HFF-Myc (cell line): ENCODE measurements around the gene MSLN.

ENCODE experiments used
- DNase-seq: peaks from one replicate; pipeline ENCODE4 v3.0.0-alpha.2; 2011; ENCODE audit warnings: low read depth; ENCODE audit errors: extremely low read depth
- H3K4me3 ChIP-seq: replicated peaks from 2 replicates; pipeline ENCODE4 v1.5.1; 2011; ENCODE audit warnings: low read depth, mild to moderate bottlenecking, control low read depth, low read length
- CTCF ChIP-seq: IDR thresholded peaks from 2 replicates; pipeline ENCODE4 v1.5.1; 2012; ENCODE audit warnings: mild to moderate bottlenecking, low read depth, low read length, control low read depth; ENCODE audit errors: missing control alignments

The MSLN gene

DNA sequence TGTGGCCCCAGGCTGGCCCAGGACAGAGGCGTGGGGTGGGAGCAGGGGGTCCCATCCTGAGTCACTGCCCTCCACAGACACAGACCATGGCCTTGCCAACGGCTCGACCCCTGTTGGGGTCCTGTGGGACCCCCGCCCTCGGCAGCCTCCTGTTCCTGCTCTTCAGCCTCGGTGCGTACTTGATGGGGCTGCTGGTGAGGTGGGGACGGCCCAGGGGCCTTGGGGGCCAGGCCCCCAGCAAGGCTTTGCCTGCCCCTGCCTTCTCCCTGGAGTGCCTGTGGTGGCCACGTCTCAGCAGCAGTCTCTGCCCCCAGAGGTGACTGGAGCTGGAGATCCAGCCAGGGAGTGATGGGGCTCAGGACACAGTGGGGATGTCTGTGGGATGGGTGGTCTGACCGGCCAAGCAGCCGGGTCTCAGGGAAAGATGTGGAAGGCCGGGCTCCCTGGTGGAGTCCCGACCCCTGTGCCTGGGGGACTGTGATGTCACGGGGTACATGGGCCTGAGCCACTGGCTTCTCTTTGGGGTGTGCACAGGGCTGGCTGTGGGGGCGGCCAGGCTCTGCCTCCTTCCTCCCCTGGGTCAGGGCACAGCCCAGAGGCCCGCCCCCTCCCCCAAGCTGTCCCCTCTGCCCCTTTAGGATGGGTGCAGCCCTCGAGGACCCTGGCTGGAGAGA is 2.2 kb downstream of the MSLN start:
- TF ChIP-seq CTCF, result no peak
- no peak overlapping the region for H3K4me3 ChIP-seq
- DNase-seq, result no peak

- no peak overlapping the region for H3K4me3 ChIP-seq
- TF ChIP-seq CTCF, result no peak
- no peak for DNase-seq
These were observed 3.0 kb downstream of the MSLN start for GRCh38 chr16:763369-764183.

DNA sequence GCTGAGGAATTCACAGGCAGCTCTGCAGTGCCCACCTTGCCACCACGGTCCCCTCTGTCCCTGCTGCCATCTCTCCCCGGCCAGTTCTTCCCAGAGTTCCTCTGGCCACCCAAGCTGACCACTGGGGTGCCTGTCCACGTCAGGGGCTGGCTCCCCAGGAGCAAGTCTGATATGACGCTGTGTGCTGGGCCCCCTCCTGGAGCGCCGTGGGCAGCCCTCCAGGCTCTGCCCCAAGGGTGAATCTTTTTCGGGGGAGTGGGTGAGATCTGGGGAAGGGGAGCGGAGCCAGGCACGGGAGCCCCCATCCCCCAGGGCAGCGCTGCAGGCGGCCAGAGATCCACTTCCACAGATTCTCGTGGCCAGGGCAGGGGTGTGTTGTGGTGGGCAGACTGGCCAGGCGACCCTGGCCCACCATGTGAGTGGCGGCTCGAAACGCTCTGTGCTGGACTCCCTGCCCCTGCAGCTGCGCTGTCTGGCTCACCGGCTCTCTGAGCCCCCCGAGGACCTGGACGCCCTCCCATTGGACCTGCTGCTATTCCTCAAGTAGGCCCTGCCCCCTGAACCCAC is 3.7 kb downstream of the MSLN start:
- no peak for DNase-seq
- TF ChIP-seq CTCF, result no peak
- H3K4me3 ChIP-seq, result no peak overlapping the region

DNA sequence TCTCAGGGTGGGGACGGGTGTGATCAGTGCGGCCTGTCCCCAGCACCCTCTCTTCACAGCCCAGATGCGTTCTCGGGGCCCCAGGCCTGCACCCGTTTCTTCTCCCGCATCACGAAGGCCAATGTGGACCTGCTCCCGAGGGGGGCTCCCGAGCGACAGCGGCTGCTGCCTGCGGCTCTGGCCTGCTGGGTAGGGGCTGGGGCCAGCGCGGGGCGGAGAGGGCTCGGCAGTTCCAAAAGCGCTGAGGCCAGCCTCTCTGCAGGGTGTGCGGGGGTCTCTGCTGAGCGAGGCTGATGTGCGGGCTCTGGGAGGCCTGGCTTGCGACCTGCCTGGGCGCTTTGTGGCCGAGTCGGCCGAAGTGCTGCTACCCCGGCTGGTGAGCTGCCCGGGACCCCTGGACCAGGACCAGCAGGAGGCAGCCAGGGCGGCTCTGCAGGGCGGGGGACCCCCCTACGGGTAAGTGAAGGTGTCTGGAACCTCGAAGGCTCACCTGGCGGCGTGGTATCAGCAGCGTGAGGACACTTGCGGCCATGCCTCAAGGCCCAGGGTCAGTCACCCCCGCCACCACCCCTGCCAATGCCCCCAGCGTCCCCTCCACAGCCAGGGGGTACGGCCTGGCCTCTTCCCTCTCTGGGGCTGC is 4.4 kb downstream of the MSLN start:
- no peak for TF ChIP-seq CTCF
- no peak overlapping the region for H3K4me3 ChIP-seq
- no peak for DNase-seq

DNA sequence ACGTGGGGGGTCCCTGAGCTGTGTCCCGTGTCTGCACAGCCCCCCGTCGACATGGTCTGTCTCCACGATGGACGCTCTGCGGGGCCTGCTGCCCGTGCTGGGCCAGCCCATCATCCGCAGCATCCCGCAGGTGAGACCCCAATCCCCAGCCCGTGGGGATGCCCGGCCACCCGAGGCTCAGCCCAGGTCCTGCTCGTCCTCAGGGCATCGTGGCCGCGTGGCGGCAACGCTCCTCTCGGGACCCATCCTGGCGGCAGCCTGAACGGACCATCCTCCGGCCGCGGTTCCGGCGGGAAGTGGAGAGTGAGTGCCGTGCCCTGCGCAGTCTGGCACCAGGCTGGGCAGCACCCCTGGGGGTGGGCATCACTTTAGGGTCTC is 4.9 kb downstream of the MSLN start:
- DNase-seq, result no peak
- no peak overlapping the region for H3K4me3 ChIP-seq
- no peak for TF ChIP-seq CTCF

- H3K4me3 ChIP-seq, result no peak overlapping the region
- TF ChIP-seq CTCF, result no peak
- no peak for DNase-seq
These were observed 5.7 kb downstream of the MSLN start for GRCh38 chr16:766008-766819.
